ENCODE measurements around the gene ZNF431. TPM values are rescaled to one million over a fixed set of nuclear protein-coding genes. Genes with fewer than 3 reads are reported as not detected.
A peak's percentile ranks its signal among the peaks of the same experiment; 100 is the strongest.

Gene ZNF431
- total RNA-seq, 4 donors from 2014 or later, result 22.7 to 29.6 (median 24.2) TPM

DNA sequence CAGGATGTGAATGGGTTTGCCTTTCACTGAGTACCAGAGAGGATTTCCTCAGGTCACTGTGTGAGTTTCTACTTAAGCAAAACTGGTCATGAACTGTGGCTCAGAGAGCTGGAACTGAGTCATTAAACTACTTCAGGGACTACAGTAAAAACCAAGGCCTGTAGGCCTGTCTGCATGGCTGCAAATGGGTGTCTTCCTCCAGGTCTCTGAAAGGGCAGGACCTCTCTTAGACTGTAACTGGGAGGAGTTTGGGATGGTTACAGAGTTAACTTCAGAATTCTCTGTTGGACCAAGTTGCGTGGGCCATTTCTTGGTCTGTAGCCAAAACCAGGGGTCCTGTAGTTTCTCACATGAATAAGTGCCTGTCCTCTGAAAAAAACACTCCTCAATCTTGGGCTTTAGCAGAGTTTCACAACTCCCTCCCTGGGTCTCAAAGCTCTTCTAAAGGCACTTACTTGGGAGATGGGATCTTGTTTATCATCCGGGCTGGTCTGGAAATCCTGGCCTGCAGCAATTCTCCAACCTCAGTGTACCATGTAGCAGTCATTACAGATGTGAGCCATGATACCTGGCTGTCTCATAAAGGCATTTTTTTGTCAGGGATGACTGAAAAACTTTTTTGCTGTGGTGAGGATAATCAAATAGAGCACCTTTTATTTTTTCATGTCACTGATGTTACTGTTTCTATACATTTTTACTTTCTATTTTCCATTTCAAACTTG lies 40.2 kb upstream of the ZNF431 start:
- 52 to 59% methylated on average over 2 of the region's 2 CpGs for WGBS, 2 donors
- no peaks in the 10 kb centered on the region for H3K27me3 ChIP-seq
- H3K4me1 ChIP-seq, result peaks cover 3 to 8% of the 10 kb centered on the region in 2 donors
- intact Hi-C loops (cut with DNase I), result no loop called here
- H3K9me3 ChIP-seq, result no peaks in the 10 kb centered on the region
- TF ChIP-seq CTCF (IDR thresholded peaks at IDR 0.05) (no peak), POLR2A (IDR thresholded peaks at IDR 0.05) (no peak)
- H3K4me3 ChIP-seq (replicated peaks in 1 of 3), result no peak overlapping the region
- peak in 1 of 2 donors; percentile 6 for DNase-seq
- H3K27ac ChIP-seq, result peak overlapping the region in 1 of 3 donors; percentile 38
- H3K36me3 ChIP-seq, result peaks cover 0 to 3% of the 10 kb centered on the region in 2 donors

DNA sequence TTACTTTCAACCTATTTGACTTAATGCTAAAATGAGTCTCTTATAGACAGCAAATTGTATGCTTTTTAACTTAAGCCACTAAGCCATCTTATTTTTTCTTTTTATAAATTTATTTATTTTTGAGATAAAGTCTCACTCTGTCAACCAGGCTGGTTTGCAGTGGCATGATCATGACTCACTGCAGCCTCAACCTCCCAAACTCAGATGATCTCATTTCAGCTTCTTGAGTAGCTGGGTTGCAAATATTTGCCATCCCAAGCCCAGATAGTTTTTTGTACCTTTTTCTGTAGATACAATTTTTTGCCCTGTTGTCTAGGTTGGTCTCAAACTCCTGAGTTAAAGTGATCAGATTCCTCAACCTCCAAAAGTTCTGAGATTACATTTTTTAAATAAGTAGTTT lies 32.7 kb upstream of the ZNF431 start:
- H3K27me3 ChIP-seq, result no peaks in the 10 kb centered on the region
- H3K9me3 ChIP-seq, result no peaks in the 10 kb centered on the region
- TF ChIP-seq POLR2A (IDR thresholded peaks at IDR 0.05) (no peak), CTCF (IDR thresholded peaks at IDR 0.05) (no peak)
- H3K4me1 ChIP-seq, result no peaks in the 10 kb centered on the region
- peaks cover 0 to 3% of the 10 kb centered on the region in 2 donors for H3K36me3 ChIP-seq
- H3K4me3 ChIP-seq (replicated peaks in 1 of 3), result no peak overlapping the region
- intact Hi-C loops (cut with DNase I), result no loop called here
- DNase-seq, result no peak
- H3K27ac ChIP-seq, result no peak overlapping the region

- intact Hi-C loops (cut with DNase I), result no loop called here
- DNase-seq, result no peak
- TF ChIP-seq CTCF (IDR thresholded peaks at IDR 0.05) (no peak), POLR2A (IDR thresholded peaks at IDR 0.05) (no peak)
- Histone ChIP-seq H3K4me3 (replicated peaks in 1 of 3) (no peak overlapping the region), H3K27ac (no peak overlapping the region), H3K4me1 (no peaks in the 10 kb centered on the region), H3K36me3 (no peaks in the 10 kb centered on the region), H3K9me3 (no peaks in the 10 kb centered on the region), H3K27me3 (no peaks in the 10 kb centered on the region)
- 98% methylated on average over 1 of the region's 1 CpG for WGBS, 2 donors
Measured at GRCh38 chr19:21110183-21110582, 31.7 kb upstream of the ZNF431 start.

- intact Hi-C loops (cut with DNase I), result no loop called here
- TF ChIP-seq POLR2A (IDR thresholded peaks at IDR 0.05) (no peak), CTCF (IDR thresholded peaks at IDR 0.05) (no peak)
- H3K4me1 ChIP-seq, result no peaks in the 10 kb centered on the region
- H3K36me3 ChIP-seq, result peaks cover 0 to 5% of the 10 kb centered on the region in 2 donors
- no peak overlapping the region for H3K27ac ChIP-seq
- no peaks in the 10 kb centered on the region for H3K9me3 ChIP-seq
- no peak overlapping the region for H3K4me3 ChIP-seq (replicated peaks in 1 of 3)
- no peak for DNase-seq
- no peaks in the 10 kb centered on the region for H3K27me3 ChIP-seq
Measured at GRCh38 chr19:21115430-21115829, 26.4 kb upstream of the ZNF431 start.

GRCh38 chr19:21117041-21117907 lies 24.6 kb upstream of the ZNF431 start:
- intact Hi-C loops (cut with DNase I), result no loop called here
- Histone ChIP-seq H3K9me3 (no peaks in the 10 kb centered on the region), H3K27me3 (no peaks in the 10 kb centered on the region), H3K36me3 (peaks cover 0 to 5% of the 10 kb centered on the region in 2 donors), H3K27ac (no peak overlapping the region), H3K4me3 (replicated peaks in 1 of 3) (no peak overlapping the region), H3K4me1 (no peaks in the 10 kb centered on the region)
- no peak for DNase-seq
- no peak for TF ChIP-seq POLR2A (IDR thresholded peaks at IDR 0.05)
- no peak for TF ChIP-seq CTCF (IDR thresholded peaks at IDR 0.05)
- 73% methylated on average over 2 of the region's 2 CpGs for WGBS, 2 donors
